NCI-H1105 treated with DMSO at 0.1 percent for 48 hours (cell line): ENCODE measurements around the gene ASB2.
A peak's percentile ranks its signal among the peaks of the same experiment; 100 is the strongest.

Experiments used
- DNase-seq: peaks from one replicate; lab custom pipeline; 2025; lab: John Stamatoyannopoulos, UW

Gene ASB2

GRCh38 chr14:93906341-93907329 lies 69.7 kb downstream of the ASB2 start:
- DNase-seq = peak; percentile 60

GRCh38 chr14:93905623-93906022 lies 70.7 kb downstream of the ASB2 start:
- DNase-seq = no peak

GRCh38 chr14:93903342-93904184 lies 72.8 kb downstream of the ASB2 start:
- no peak for DNase-seq

- no peak for DNase-seq
Observed at GRCh38 chr14:93902619-93903307, 73.6 kb downstream of the ASB2 start.

GRCh38 chr14:93901813-93902212 lies 74.6 kb downstream of the ASB2 start:
- no peak for DNase-seq

- DNase-seq = no peak
Observed at GRCh38 chr14:93898731-93899130, 77.6 kb downstream of the ASB2 start.

- DNase-seq = no peak
Observed at GRCh38 chr14:93898081-93898611, 78.2 kb downstream of the ASB2 start.

- DNase-seq = no peak
Observed at GRCh38 chr14:93897476-93897845, 78.9 kb downstream of the ASB2 start.

GRCh38 chr14:93895023-93895604 lies 81.3 kb downstream of the ASB2 start:
- no peak for DNase-seq

GRCh38 chr14:93893661-93894261 lies 82.6 kb downstream of the ASB2 start:
- DNase-seq = no peak

GRCh38 chr14:93892923-93893558 lies 83.3 kb downstream of the ASB2 start:
- peak; percentile 59 for DNase-seq

- no peak for DNase-seq
Observed at GRCh38 chr14:93892505-93892839, 83.9 kb downstream of the ASB2 start.

- no peak for DNase-seq
Observed at GRCh38 chr14:93891756-93892504, 84.4 kb downstream of the ASB2 start.

GRCh38 chr14:93889739-93890483 lies 86.5 kb downstream of the ASB2 start:
- no peak for DNase-seq

GRCh38 chr14:93888995-93889394 lies 87.4 kb downstream of the ASB2 start:
- DNase-seq = no peak

GRCh38 chr14:93884950-93885349 lies 91.4 kb downstream of the ASB2 start:
- DNase-seq = no peak
